Subcutaneous abdominal adipose tissue (tissue), 5 donors: ENCODE results near the gene TUT1.
"Not testable (repeated sequence)": the region's sequence is repeated elsewhere in the genome, so short reads cannot be mapped to it uniquely, and the experiment has no call there.

Experiments used
- H3K27ac ChIP-seq: one replicate; pipeline ENCODE4 v1.7.0; 2013; ENCODE audit warnings: low read depth, mild to moderate bottlenecking, inconsistent platforms, low read length, moderate library complexity
- H3K27me3 ChIP-seq, 5 donors: one replicate each; pipeline ENCODE4 v1.7.0; 2013; ENCODE audit warnings: low read length in 5 of 5, inconsistent platforms in 1 of 5; ENCODE audit not compliant: control insufficient read depth in 5 of 5, insufficient read depth in 4 of 5
- H3K36me3 ChIP-seq, 5 donors: one replicate each; pipeline ENCODE4 v1.7.0; 2013; ENCODE audit warnings: low read length in 5 of 5; ENCODE audit not compliant: control insufficient read depth in 5 of 5, insufficient read depth in 5 of 5
- H3K4me1 ChIP-seq, 5 donors: one replicate each; pipeline ENCODE4 v1.7.0; 2013; ENCODE audit warnings: low read length in 5 of 5, mild to moderate bottlenecking in 3 of 5, moderate library complexity in 1 of 5; ENCODE audit not compliant: control insufficient read depth in 5 of 5, insufficient read depth in 5 of 5
- H3K4me3 ChIP-seq, 5 donors: one replicate each; pipeline ENCODE4 v1.7.0; 2013; ENCODE audit warnings: low read length in 5 of 5, low read depth in 1 of 5
- H3K9ac ChIP-seq, 5 donors: one replicate each; pipeline ENCODE4 v1.7.0; 2013; ENCODE audit warnings: low read length in 5 of 5, mild to moderate bottlenecking in 4 of 5, moderate library complexity in 3 of 5
- H3K9me3 ChIP-seq, 5 donors: one replicate each; pipeline ENCODE4 v1.7.0; 2013; ENCODE audit warnings: low read length in 5 of 5; ENCODE audit not compliant: control insufficient read depth in 5 of 5
- donor health status: healthy.
- donor health status: healthy.
- donor health status: healthy.
- donor health status: healthy.
- donor health status: healthy.

The TUT1 gene

GRCh38 chr11:62599069-62599696 lies 7.9 kb upstream of the TUT1 start:
- H3K9ac ChIP-seq = peak overlapping the region; percentile 43 to 95 (median 91)
- peaks cover 20 to 55% (median 46%) of the 10 kb centered on the region in 5 donors for H3K4me1 ChIP-seq
- peak overlapping the region; percentile 93 for H3K27ac ChIP-seq
- H3K27me3 ChIP-seq = no peaks in the 10 kb centered on the region
- H3K4me3 ChIP-seq = peak overlapping the region; percentile 5 to 89 (median 45)
- H3K9me3 ChIP-seq = no peaks in the 10 kb centered on the region
- peaks cover 3 to 50% (median 46%) of the 10 kb centered on the region in 5 donors for H3K36me3 ChIP-seq

GRCh38 chr11:62595124-62595523 lies 3.8 kb upstream of the TUT1 start:
- H3K9me3 ChIP-seq = no peaks in the 10 kb centered on the region
- no peaks in the 10 kb centered on the region for H3K27me3 ChIP-seq
- no peak overlapping the region for H3K27ac ChIP-seq
- no peak overlapping the region for H3K9ac ChIP-seq
- H3K36me3 ChIP-seq = peaks cover 3 to 56% (median 48%) of the 10 kb centered on the region in 5 donors
- peaks cover 13 to 52% (median 44%) of the 10 kb centered on the region in 5 donors for H3K4me1 ChIP-seq
- H3K4me3 ChIP-seq = no peak overlapping the region

- Histone ChIP-seq H3K4me3 (no peak overlapping the region), H3K27me3 (no peaks in the 10 kb centered on the region), H3K36me3 (peaks cover 3 to 55% (median 51%) of the 10 kb centered on the region in 5 donors), H3K9ac (no peak overlapping the region), H3K27ac (peak overlapping the region; percentile 96), H3K4me1 (peaks cover 2 to 42% (median 32%) of the 10 kb centered on the region in 5 donors), H3K9me3 (no peaks in the 10 kb centered on the region)
Observed at GRCh38 chr11:62593434-62594044, 2.2 kb upstream of the TUT1 start.

- peak overlapping the region in 4 of 5 donors; percentile 32 to 98 (median 84) for H3K9ac ChIP-seq
- H3K4me3 ChIP-seq = no peak overlapping the region
Observed at GRCh38 chr11:62592989-62593421, 1.7 kb upstream of the TUT1 start.

DNA sequence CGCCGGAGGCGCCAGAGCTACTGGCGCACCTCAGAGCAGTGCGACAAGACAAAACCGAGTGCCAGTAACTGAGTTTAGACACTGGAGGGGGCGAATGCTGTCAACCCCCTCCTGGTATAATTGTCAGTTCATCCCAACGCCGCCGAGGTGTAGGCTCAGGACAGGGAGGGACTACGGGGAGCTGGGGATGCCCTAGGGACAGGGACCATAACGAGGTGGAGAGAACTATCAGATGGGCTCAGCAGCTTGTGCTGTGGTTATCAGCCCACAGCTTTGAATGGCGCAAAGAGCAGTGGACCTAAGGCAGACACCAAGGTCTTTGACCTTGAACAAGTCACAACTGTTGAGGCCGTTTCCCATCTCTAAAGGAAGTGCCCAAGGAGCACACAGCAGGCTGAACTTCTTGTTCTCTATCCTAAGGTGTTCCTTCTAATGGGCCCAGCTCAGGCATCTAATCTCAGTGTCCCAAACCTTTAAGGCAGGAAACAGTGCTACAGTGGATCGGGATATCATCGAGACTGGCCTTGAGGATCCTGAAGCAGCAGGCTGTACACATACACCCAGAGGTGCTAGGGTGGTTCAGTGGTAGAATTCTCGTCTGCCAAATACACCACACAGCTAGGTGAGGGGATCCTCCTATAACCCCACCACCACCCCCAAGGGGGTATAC lies 958 bp upstream of the TUT1 start:
- Histone ChIP-seq H3K9ac (peak overlapping the region; percentile 41 to 98 (median 90)), H3K27me3 (no peaks in the 10 kb centered on the region), H3K36me3 (peaks cover 10 to 55% (median 49%) of the 10 kb centered on the region in 5 donors), H3K9me3 (no peaks in the 10 kb centered on the region), H3K27ac (peak overlapping the region; percentile 96), H3K4me1 (peaks cover 2 to 39% (median 31%) of the 10 kb centered on the region in 5 donors), H3K4me3 (peak overlapping the region; percentile 53 to 93 (median 86))

More at GRCh38 chr11:62592989-62593421, 1.7 kb upstream of the TUT1 start:
- H3K27ac ChIP-seq = peak overlapping the region; percentile 96
- no peaks in the 10 kb centered on the region for H3K27me3 ChIP-seq
- H3K4me1 ChIP-seq = peaks cover 2 to 39% (median 31%) of the 10 kb centered on the region in 5 donors
- H3K36me3 ChIP-seq = peaks cover 3 to 55% (median 49%) of the 10 kb centered on the region in 5 donors
- H3K9me3 ChIP-seq = no peaks in the 10 kb centered on the region

DNA sequence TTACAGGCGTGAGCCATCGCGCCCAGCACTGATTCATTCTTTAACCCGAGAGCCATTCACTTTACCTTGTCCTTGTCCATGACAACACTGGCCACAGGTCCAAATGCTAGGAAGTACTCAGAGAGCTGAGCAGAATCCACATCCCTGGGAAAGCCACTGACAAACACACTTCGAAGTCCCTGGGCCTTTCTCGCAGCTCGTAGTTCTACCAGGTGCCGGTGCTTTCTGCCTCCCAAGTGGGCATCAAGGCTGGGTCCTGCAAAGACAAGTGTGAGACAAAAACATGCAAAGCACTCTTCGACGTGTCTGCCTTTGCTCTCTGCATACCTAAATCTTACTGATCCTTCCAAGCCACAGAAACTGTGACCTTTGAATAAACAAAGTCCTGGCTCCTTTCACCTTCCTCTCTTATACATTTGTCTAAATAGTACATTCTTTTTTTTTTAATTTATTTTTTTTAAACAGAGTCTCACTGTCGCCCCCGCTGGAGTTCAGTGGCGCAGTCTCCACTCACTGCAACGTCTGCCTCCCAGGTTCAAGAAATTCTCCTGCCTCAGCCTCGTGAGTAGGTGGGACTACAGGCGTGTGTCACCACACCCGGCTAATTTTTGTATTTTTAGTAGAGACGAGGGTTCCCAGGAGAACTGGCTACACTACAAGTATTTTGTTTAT lies 2.2 kb downstream of the TUT1 start:
- peaks cover 2 to 38% (median 31%) of the 10 kb centered on the region in 5 donors for H3K4me1 ChIP-seq
- H3K4me3 ChIP-seq = no peak overlapping the region
- no peak overlapping the region for H3K27ac ChIP-seq
- H3K27me3 ChIP-seq = no peaks in the 10 kb centered on the region
- no peaks in the 10 kb centered on the region for H3K9me3 ChIP-seq
- peaks cover 10 to 40% (median 28%) of the 10 kb centered on the region in 5 donors for H3K36me3 ChIP-seq
- no peak overlapping the region for H3K9ac ChIP-seq

- H3K9ac ChIP-seq, H3K27ac ChIP-seq, H3K27me3 ChIP-seq, H3K4me3 ChIP-seq, H3K4me1 ChIP-seq, H3K9me3 ChIP-seq: not testable (repeated sequence)
- H3K36me3 ChIP-seq = peaks cover 14 to 57% (median 32%) of the 10 kb centered on the region in 5 donors
Observed at GRCh38 chr11:62585356-62585755, 6.0 kb downstream of the TUT1 start.

DNA sequence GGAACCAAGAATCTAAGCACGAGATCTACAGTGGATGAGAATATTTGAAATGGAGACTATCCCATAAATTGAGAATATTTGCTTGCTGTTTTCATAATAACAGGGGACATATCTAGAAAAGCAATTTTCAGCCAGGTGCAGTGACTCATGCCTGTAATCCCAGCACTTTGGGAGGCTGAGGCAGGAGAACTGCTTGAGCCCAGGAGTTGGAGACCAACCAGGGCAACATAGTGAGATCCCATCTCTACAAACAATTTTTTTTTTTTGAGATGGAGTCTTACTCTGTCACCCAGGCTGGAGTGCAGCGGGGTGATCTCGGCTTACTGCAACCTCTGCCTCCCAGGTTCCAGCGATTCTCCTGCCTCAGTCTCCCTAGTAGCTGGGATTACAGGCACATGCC lies 9.6 kb downstream of the TUT1 start:
- H3K9ac ChIP-seq, H3K27me3 ChIP-seq, H3K4me3 ChIP-seq, H3K9me3 ChIP-seq, H3K27ac ChIP-seq: not testable (repeated sequence)
- Histone ChIP-seq H3K36me3 (peaks cover 11 to 59% (median 28%) of the 10 kb centered on the region in 5 donors), H3K4me1 (peaks cover 0 to 15% (median 7%) of the 10 kb centered on the region in 5 donors)

GRCh38 chr11:62580959-62581715 lies 10.2 kb downstream of the TUT1 start:
- Histone ChIP-seq H3K9ac (no peak overlapping the region), H3K36me3 (peaks cover 9 to 62% (median 34%) of the 10 kb centered on the region in 5 donors), H3K27me3 (no peaks in the 10 kb centered on the region)

More at GRCh38 chr11:62580959-62581715, 10.2 kb downstream of the TUT1 start:
- peaks cover 0 to 21% (median 13%) of the 10 kb centered on the region in 5 donors for H3K4me1 ChIP-seq
- no peak overlapping the region for H3K4me3 ChIP-seq
- H3K9me3 ChIP-seq = no peaks in the 10 kb centered on the region
- H3K27ac ChIP-seq = no peak overlapping the region
